ENCODE measurements around the gene ATP5MK. TPM values are rescaled to one million over a fixed set of nuclear protein-coding genes. Genes with fewer than 3 reads are reported as not detected.
"Not testable (repeated sequence)": the region's sequence is repeated elsewhere in the genome, so short reads cannot be mapped to it uniquely, and the experiment has no call there.

ATP5MK gene
- total and polyA plus RNA-seq, 12 donors = 173 to 1,315 (median 432) TPM

DNA sequence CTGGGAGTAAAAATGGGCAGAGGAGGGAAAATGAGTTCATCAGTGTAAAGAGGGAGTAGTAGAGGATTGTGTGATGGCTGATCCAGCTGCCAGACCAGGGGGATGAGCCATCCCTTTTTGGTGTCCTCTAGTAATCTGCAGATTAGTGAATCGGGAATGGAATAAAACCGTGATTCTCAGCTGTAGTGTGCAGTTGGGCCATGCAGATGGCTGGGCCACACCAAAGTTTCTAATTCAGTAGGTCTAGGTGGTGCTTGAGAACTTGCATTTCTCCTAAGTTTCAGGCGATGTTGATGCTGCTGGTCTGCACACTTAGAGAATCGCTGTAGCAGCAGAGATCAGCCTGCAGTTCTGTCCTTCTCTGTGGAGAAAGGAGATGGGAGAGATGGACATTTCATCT lies 22.8 kb upstream of the ATP5MK start:
- DNase-seq = no peak
- intact Hi-C loops (cut with DNase I) = no loop called here
- Histone ChIP-seq H3K27me3 (no peaks in the 10 kb centered on the region), H3K27ac (no peak overlapping the region), H3K4me1 (replicated peaks in 1 of 2) (peaks cover 4 to 8% of the 10 kb centered on the region in 2 donors), H3K36me3 (replicated peaks in 1 of 2) (peaks cover 0 to 93% of the 10 kb centered on the region in 2 donors), H3K4me3 (no peak overlapping the region), H3K9me3 (replicated peaks in 1 of 3) (no peaks in the 10 kb centered on the region)
- no peak for TF ChIP-seq POLR2A (IDR thresholded peaks at IDR 0.05)
- TF ChIP-seq, protein P1, sequence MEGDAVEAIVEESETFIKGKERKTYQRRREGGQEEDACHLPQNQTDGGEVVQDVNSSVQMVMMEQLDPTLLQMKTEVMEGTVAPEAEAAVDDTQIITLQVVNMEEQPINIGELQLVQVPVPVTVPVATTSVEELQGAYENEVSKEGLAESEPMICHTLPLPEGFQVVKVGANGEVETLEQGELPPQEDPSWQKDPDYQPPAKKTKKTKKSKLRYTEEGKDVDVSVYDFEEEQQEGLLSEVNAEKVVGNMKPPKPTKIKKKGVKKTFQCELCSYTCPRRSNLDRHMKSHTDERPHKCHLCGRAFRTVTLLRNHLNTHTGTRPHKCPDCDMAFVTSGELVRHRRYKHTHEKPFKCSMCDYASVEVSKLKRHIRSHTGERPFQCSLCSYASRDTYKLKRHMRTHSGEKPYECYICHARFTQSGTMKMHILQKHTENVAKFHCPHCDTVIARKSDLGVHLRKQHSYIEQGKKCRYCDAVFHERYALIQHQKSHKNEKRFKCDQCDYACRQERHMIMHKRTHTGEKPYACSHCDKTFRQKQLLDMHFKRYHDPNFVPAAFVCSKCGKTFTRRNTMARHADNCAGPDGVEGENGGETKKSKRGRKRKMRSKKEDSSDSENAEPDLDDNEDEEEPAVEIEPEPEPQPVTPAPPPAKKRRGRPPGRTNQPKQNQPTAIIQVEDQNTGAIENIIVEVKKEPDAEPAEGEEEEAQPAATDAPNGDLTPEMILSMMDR (IDR thresholded peaks at IDR 0.05) = no peak
- WGBS, 4 donors = 86 to 99% (median 90%) methylated on average over 4 of the region's 4 CpGs

DNA sequence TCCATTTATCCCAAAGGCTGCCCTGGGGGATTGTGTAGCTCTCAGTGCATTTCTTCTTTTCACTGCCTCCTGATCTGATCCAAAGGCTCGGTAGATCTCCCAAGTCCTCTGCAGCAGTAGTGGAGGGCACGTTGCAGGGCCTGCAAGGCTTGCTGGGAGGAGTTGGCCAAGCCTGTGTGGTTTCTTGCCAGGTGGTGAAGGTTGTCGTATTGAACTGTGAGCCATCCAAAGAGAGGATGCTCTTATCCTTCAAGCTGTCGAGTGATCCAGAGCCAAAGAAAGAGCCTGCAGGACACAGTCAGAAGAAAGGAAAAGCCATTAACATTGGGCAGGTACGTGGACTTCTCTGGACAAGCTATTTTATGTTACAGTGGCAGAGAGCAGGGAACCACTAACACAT lies 21.3 kb upstream of the ATP5MK start:
- Histone ChIP-seq H3K27me3 (no peaks in the 10 kb centered on the region), H3K27ac (no peak overlapping the region), H3K4me3 (no peak overlapping the region), H3K36me3 (replicated peaks in 1 of 2) (peaks cover 0 to 93% of the 10 kb centered on the region in 2 donors), H3K9me3 (replicated peaks in 1 of 3) (no peaks in the 10 kb centered on the region), H3K4me1 (replicated peaks in 1 of 2) (peaks cover 4 to 8% of the 10 kb centered on the region in 2 donors)
- TF ChIP-seq POLR2A (IDR thresholded peaks at IDR 0.05) = no peak
- TF ChIP-seq, protein P1 (IDR thresholded peaks at IDR 0.05) = no peak
- 72 to 82% (median 78%) methylated on average over 3 to 5 of the region's 5 CpGs for WGBS, 4 donors
- intact Hi-C loops (cut with DNase I) = loop anchor here (2.0 kb wide), 2 partner anchors 67 to 69 kb away; no protein-coding TSS in a partner anchor
- no peak for DNase-seq

DNA sequence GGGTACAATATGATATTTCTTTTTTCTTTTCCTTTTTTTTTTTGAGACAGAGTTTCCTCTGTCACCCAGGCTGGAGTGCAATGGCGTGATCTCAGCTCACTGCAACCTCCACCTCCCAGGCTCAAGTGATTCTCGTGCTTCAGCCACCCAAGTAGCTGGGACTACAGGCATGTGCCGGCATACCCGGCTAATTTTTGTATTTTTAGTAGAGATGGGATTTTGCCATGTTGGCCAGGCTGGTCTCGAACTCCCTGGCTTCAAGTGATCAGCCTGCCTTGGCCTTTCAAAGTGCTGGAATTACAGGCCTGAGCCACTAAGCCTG lies 20.8 kb upstream of the ATP5MK start:
- H3K4me1 ChIP-seq (replicated peaks in 1 of 2); DNase-seq; H3K4me3 ChIP-seq; H3K27me3 ChIP-seq; H3K27ac ChIP-seq; H3K9me3 ChIP-seq (replicated peaks in 1 of 3): not testable (repeated sequence)
- WGBS, 4 donors = 71 to 81% (median 79%) methylated on average over 5 of the region's 5 CpGs
- H3K36me3 ChIP-seq (replicated peaks in 1 of 2) = peaks cover 0 to 93% of the 10 kb centered on the region in 2 donors
- intact Hi-C loops (cut with DNase I) = loop anchor here (2.0 kb wide), 2 partner anchors 68 to 70 kb away; no protein-coding TSS in a partner anchor

DNA sequence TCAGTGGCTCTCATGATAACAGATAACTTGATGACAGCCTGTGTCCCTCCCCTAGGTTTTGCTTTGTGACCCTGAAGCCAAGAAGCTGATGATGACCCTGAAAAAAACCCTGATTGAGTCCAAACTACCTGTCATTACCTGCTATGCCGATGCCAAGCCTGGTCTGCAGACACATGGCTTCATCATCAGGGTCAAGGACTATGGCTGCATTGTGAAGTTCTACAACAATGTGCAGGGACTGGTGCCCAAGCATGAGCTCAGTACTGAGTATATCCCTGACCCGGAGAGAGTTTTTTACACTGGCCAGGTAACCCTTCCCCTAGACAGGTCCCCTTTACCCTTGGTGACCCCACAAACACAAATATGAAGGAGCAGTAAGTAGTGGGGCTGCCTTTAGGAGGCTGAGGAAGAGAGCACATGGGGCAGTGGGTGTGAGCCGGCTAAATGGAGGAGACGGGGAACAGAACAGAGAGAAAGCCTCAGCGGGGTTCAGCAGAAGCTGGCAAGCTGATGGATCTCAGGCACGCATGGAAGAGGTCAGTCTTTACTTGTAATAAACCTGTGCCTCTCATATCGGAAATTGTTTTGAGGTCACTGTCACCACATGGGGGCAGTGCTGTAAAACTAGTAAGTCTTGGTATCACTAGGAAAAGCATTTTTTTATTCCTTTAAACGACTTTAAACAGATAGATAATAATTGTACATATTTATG lies 20.3 kb upstream of the ATP5MK start:
- Histone ChIP-seq H3K4me1 (replicated peaks in 1 of 2) (peaks cover 4 to 8% of the 10 kb centered on the region in 2 donors), H3K36me3 (replicated peaks in 1 of 2) (peaks cover 0 to 97% of the 10 kb centered on the region in 2 donors), H3K27ac (peak overlapping the region in 2 of 5 donors; percentile 55 to 72), H3K4me3 (no peak overlapping the region), H3K9me3 (replicated peaks in 1 of 3) (no peaks in the 10 kb centered on the region), H3K27me3 (no peaks in the 10 kb centered on the region)
- peak; percentile 73 to 93 (median 78) for DNase-seq
- WGBS, 4 donors = 24 to 39% (median 32%) methylated on average over 7 to 8 of the region's 8 CpGs
- no peak for TF ChIP-seq POLR2A (IDR thresholded peaks at IDR 0.05)
- TF ChIP-seq, protein P1 (IDR thresholded peaks at IDR 0.05) = peak; percentile 60 to 90 (median 82)
- intact Hi-C loops (cut with DNase I) = loop anchor here (2.0 kb wide), 2 partner anchors 68 to 70 kb away; no protein-coding TSS in a partner anchor

DNA sequence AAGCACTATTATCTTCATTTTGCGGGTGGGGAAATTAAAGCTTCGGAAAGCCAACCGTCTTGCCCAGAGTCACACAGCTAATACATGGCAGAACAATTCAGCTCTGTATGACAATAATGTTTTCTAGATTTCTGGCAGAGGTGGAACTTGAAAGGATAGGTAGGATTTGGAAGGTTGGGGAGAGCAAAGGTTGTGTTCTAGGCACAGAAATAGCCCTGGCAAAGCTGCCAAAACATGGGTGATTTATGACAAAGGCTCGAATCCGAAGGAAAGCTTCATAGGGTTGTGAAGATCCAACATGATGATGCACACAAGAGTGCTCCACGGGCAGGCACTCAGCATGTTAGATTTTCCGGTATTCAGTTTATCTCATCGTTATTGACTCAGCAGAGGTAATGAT lies 19.3 kb upstream of the ATP5MK start:
- no peaks in the 10 kb centered on the region for H3K27me3 ChIP-seq
- intact Hi-C loops (cut with DNase I) = no loop called here
- peaks cover 0 to 98% of the 10 kb centered on the region in 2 donors for H3K36me3 ChIP-seq (replicated peaks in 1 of 2)
- TF ChIP-seq, protein P1 (IDR thresholded peaks at IDR 0.05) = no peak
- no peak for TF ChIP-seq POLR2A (IDR thresholded peaks at IDR 0.05)
- peaks cover 4 to 8% of the 10 kb centered on the region in 2 donors for H3K4me1 ChIP-seq (replicated peaks in 1 of 2)
- no peak overlapping the region for H3K4me3 ChIP-seq
- DNase-seq = no peak
- H3K27ac ChIP-seq = no peak overlapping the region
- no peaks in the 10 kb centered on the region for H3K9me3 ChIP-seq (replicated peaks in 1 of 3)
- WGBS, 4 donors = 75 to 81% (median 77%) methylated on average over 8 of the region's 8 CpGs

Data from adrenal gland (tissue), 12 donors.